HG03135 (cell line): Measurements from ENCODE around the gene RAB6C.
"Not testable (repeated sequence)": the region's sequence is repeated elsewhere in the genome, so short reads cannot be mapped to it uniquely, and the experiment has no call there.

Source experiments
- ATAC-seq: cut with Tn5 transposase; IDR thresholded peaks from one replicate; pipeline ENCODE4 v1.9.1; 2021; ENCODE audit warnings: mild to moderate bottlenecking, moderate library complexity; ENCODE audit not compliant: unreplicated experiment

The RAB6C gene

DNA sequence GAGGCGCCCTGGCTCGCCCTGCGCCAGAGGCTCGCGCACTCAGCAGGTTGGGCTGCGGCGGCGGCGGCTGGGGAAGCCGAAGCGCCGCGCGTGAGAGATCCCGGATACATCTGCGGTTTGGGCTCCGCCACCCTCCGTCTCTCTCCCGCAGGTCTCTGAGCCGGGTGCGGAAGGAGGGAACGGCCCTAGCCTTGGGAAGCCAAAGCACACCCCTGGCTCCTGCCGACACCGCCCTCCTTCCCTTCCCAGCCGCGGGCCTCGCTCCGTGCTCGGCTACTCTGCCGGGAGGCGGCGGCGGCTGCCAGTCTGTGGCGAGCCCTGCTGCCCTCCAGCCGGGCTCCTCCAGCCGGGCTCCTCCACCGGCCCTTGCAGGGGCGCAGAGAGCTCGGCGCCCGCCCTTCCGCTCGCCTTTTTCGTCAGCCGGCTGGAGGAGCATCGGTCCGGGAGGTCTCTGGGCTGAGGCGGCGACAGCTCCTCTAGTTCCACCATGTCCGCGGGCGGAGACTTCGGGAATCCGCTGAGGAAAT is at the start of gene RAB6C:
TSS of gene RAB6C (plus strand) at position 38 of the 527 bp plus-strand sequence. CDS start at position 488, 450 bp downstream.
- ATAC-seq, result not testable (repeated sequence)

DNA sequence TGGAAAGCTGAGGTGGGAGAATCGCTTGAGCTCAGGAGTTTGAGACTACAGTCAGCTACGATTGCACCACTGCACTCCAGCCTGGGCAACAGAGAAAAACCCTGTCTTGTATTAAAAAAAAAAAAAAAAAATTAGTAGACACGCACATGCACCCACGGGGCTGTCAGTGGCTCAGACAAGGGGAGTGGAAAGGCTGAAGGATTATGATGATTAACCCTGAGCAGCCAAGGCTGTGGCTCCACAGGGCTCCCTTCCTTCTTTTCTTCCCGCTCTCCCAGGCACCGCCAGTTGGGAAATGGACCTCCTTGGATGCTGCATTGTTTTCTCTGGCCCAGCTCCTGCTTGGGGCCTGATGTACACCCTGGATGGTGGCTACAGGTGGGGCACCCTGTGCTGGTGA is 49.0 kb upstream of the RAB6C start:
- ATAC-seq, result no peak

GRCh38 chr2:129933387-129933786 is 46.1 kb upstream of the RAB6C start:
- ATAC-seq, result not testable (repeated sequence)

DNA sequence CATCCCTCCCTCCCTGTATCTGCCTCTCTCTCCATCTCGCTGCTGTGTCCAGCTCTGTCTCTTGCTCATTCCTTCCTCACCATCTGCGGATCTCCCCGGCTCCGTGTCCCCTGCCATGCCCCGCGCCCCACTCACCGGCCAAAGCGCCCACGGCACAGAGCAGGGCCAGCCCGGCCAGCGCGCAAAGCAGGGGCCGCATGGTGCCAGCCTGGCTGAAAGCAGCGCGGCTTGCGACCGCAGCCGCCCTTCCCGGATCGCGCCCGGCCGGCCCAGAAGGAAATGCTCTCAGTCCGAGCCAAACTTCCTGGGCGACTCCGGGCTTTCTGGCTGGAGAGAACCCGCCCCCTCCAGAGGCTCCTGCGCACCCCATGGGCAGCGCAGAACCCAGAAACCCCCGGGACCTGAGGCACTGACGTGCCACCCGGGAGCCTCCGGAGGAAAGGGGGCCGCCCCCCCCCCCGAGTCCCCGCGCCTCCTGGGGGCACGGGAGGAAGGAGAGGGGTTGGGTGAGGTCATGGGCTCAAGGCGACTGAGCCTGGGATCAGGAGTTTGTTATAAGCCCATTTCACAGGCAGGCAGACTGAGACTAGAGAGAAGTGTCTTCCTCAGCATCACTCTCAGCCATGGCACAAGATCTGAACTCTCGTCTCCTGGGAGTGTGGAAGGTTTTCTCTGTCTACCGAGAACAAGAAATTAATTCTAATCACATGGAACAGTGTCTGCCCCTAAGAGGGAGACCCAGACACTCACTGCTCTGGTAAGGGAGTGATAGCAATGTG is 45.2 kb upstream of the RAB6C start:
- no peak for ATAC-seq

GRCh38 chr2:129935118-129935517 is 44.3 kb upstream of the RAB6C start:
- no peak for ATAC-seq

DNA sequence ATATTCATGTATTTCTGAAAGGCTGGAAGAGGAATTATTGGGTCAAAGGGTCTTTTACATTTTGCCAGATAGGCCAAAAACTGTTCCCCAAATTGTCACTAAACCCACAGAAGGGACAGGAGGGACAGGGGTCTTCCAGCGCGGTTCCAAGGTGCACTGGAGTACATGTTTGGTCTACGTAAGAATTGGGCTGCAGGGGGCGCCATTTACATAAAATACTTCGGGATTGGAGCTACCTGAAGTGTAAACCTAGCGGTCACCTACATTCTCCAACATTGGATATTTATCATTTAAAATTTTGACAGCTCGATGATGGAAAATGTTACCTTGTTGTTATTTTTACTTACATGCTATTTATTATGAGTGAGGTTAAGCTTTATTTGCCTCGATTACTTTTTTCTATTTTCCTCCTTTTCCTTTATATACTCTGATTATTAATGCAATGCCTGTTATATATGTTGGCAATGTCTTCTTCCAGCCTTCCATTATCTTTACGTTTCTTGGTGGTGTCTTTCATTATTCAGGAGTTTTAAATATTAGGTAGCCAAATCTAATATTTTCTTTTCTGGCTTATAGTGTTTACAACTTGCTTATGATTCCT is 43.0 kb upstream of the RAB6C start:
- no peak for ATAC-seq

DNA sequence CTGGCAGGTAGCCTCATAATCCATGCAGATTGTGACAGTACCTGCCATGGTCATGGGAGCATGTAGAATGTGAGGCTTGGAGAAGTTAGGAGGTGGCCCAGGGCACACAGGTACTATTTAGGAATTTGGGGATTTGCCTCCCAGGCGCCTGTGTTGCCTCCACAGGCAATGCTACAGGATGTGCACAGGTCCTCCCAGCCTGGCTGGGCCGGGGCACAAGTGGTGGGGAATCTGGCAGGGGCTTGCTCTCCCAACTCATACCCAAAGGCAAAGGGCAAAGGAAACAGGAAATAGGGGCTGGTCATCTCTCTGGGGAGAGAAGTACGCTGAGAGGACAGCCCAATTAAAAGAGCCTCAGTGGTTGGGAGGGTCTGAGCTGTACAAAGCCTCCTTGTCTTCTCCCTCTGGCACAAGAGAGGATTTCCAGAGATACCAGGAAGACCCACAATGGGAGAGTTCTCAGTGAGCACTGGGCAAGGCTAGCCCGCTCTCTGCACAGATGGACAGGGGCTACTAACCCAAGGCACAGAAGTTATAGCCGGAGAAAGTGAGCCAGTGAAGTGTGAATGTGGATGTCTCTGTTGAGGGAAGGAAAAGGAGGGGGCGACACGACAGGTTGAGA is 40.5 kb upstream of the RAB6C start:
- not testable (repeated sequence) for ATAC-seq

GRCh38 chr2:129943456-129943855 is 36.0 kb upstream of the RAB6C start:
- not testable (repeated sequence) for ATAC-seq

- no peak for ATAC-seq
Observed at GRCh38 chr2:129945557-129945956, 33.9 kb upstream of the RAB6C start.

- not testable (repeated sequence) for ATAC-seq
Observed at GRCh38 chr2:129947712-129948111, 31.8 kb upstream of the RAB6C start.

DNA sequence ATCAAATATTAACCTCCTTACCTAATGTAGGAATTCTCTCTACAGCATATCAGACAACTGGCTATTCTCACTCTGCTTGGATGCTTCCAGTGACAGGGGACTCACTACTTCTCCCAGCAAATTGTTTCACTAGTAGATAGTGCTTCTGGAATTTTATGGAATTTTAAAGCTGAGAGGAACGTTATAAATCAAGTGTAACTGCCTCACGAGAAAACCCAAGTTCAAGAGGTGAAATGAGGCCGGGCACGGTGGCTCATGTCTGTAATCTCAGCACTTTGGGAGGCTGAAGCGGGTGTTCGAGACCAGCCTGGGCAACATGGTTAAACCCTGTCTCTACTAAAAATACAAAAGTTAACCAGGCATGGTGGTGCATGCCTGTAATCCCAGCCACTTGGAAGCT is 23.3 kb upstream of the RAB6C start:
- not testable (repeated sequence) for ATAC-seq

DNA sequence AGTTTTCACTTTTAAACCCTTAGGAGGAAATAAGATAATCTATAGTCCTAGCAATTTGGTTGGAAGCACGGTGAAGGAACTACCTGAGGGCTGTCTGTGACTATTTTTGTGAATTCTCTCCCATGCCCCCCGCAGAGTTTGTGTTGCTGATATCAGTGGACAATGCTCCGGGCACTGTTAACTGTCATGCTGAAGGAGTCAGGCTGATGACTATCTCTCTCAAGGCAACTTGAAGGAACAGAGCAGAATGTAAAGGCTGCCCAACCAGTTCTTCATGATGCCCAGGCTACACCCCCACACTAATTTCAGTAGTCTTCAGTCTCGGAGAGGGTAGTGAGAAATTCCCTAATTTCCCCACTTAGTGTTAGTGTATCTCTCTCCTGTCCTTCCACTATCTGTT is 21.6 kb upstream of the RAB6C start:
- no peak for ATAC-seq

- ATAC-seq, result not testable (repeated sequence)
Observed at GRCh38 chr2:129958736-129959135, 20.7 kb upstream of the RAB6C start.

DNA sequence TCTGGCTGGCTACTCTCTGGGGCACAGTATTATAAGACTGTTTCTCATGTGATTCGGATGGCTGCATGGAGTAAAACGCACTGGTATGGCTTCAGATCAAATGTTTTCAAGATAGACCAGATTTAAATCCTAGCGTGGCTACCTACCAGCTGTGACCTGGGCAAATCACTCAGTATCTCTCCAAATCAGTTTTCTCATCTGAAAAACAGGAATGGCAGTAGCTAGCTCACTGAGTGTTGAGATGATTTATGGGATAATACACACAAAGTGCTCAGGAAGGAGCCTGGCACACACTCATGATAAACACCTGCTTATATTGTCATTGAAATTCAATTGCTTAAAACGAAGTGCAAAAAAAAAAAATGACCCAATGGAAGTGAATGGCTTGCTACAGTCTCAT is 10.9 kb upstream of the RAB6C start:
- ATAC-seq, result not testable (repeated sequence)

DNA sequence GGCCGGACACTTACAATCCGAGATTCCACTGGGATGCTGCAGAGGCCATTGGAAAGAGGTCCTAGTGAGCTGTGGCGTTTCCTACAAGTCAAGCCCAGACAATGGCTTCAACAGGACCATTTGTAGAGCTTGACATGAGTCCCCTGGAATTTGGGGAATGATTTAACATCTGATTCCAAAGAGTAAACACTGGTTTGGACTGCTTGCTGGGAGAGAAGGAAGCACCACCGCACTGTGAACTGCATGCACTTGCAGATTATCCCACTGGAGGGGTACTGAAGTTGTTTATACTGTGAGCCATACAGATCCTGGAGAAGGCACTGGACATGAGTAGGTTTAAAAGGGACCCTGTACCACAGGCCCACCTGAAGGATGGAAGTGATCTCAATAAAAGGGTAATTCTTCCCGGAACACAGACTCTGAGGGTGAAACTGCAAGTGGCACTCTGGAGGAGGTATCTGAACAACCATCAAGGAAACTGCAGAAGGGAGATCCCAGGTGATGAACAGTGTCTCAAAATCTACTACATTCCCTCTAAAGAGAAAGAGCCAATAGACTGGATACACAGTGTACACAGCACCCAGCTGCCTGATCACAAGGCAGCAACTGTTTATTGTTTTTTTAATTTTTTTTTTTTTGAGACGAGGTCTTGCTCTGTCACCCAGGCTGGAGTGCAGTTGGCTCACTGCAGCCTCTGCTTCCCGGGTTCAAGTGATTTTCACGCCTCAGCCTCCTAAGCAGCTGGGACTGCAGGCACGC is 4.3 kb upstream of the RAB6C start:
- no peak for ATAC-seq

DNA sequence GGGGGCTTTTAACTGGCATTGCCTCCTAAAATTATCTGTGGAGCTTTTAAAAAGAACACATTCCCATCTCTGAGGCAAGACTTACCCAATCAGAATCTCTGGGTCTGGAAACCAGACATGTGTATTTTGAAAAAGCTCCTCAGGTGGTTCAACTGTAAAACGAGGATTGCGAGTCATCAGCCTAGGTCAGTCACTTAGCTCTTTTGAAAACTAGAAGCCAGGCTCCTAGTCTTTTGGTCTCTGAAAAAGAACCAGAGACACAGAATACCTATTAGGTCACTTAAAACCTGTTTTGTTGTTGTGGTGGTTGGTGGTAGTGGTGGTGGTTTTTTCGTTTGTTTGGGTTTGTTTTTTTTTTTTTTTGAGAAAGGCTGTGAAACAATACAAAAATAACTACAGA is 2.5 kb upstream of the RAB6C start:
- ATAC-seq, result not testable (repeated sequence)

- no peak for ATAC-seq
Observed at GRCh38 chr2:129977986-129978385, 1.5 kb upstream of the RAB6C start.

DNA sequence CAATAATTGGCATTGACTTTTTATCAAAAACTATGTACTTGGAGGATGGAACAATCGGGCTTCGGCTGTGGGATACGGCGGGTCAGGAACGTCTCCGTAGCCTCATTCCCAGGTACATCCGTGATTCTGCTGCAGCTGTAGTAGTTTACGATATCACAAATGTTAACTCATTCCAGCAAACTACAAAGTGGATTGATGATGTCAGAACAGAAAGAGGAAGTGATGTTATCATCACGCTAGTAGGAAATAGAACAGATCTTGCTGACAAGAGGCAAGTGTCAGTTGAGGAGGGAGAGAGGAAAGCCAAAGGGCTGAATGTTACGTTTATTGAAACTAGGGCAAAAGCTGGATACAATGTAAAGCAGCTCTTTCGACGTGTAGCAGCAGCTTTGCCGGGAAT is 780 bp downstream of the RAB6C start:
- ATAC-seq, result not testable (repeated sequence)

DNA sequence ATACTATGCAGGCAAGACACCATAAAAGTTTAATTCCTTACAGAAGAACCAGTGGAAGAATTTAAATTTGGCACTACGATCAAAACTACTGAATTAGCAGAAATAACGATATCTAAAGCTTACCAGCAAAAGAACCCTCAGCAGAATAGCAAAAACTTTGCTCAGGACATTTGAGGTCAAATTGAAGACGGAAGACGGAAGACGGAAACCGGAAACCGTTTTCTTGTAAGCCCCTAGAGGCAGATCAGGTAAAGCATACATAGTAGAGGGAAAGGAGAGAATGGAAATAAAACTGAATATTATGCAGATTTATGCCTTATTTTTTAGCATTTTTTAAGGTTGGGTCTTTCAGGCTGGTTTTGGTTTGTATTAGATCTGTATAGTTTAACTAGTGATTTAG is 2.2 kb downstream of the RAB6C start:
- not testable (repeated sequence) for ATAC-seq

DNA sequence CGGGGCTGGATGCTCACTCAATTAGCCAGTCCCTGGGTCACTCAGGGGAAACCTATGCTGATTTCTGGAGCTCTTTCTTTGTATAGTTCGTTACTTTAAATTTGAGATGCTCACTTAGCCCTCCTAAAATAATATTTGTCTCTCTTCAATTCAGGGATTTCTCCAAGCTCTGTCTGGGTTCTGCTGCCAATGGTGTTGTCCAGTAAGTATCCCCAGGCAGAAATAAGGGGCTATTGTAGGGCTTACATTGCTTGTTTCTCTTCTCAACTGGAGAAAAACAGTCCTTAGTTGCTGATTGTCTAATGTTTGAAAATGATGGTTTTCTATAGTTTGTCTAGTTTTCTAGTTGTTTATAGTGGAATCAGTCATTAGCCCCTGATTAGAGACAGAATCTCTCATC is 5.0 kb downstream of the RAB6C start:
- ATAC-seq, result no peak

DNA sequence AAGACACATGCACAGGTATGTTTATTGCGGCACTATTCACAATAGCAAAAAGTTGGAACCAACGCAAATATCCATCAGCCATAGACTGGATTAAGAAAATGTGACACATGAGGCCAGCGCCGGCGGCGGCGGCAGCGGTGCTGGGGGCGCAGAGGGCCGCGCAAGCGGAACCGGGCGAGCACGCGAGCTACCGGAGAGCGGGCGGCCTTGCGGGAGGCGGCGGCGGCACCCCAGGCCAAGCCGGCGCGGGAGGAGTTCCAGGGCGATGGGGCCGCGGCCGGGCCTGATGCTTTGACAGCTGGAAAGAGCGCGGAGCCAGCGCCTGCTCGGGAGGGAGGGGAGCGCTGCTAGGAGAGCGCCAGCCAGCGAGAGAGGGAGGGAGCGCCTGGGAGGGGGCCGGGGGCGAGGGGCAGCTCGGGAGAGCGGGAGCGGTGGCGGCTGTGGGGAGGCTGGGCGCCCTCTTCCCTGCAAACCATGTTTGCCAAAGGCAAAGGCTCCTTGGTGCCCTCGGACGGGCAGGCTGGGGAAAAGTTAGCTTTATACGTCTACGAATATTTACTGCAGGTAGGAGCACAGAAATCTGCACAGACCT is 13.0 kb downstream of the RAB6C start:
- not testable (repeated sequence) for ATAC-seq
